OCI-LY3 (cell line): ENCODE measurements around the gene SLC36A1.

Experiments
- H2AFZ ChIP-seq: fragments of 200-600, 300-600 bp; shearing (Covaris generic); 2 replicates; pipeline ENCODE4 v1.6.0; 2014; ENCODE audit warnings: antibody characterized with exemption, low read depth, low read length
- H3K27ac ChIP-seq: fragments of 200-600, 300-600 bp; sonication (generic); 2 replicates; pipeline ENCODE4 v1.5.1; 2014; ENCODE audit warnings: mild to moderate bottlenecking, low read length, moderate library complexity, mixed read lengths
- H3K27me3 ChIP-seq: fragments of 200-600, 300-600 bp; sonication (generic); 2 replicates; pipeline ENCODE4 v1.6.1; 2014; ENCODE audit warnings: low read depth, low read length, mixed read lengths
- H3K36me3 ChIP-seq: fragments of 200-600, 300-600 bp; sonication (generic); replicated peaks from 2 replicates; pipeline ENCODE3; 2014; ENCODE audit warnings: low read depth, low read length, mixed read lengths
- H3K4me1 ChIP-seq: fragments of 300-600, 200-600 bp; sonication (generic); 2 replicates; pipeline ENCODE4 v1.6.1; 2014; ENCODE audit warnings: low read length, mixed read lengths
- H3K4me2 ChIP-seq: fragments of 200-600, 300-600 bp; sonication (generic); 2 replicates; pipeline ENCODE4 v1.6.1; 2014; ENCODE audit warnings: low read length, mixed read lengths
- H3K4me3 ChIP-seq: fragments of 300-600, 200-600 bp; sonication (generic); 2 replicates; pipeline ENCODE4 v1.5.1; 2014; ENCODE audit warnings: antibody characterized with exemption, mild to moderate bottlenecking, low read length, moderate library complexity
- H3K79me2 ChIP-seq: fragments of 300-600, 200-600 bp; shearing (Covaris generic); 2 replicates; pipeline ENCODE4 v1.6.1; 2014; ENCODE audit warnings: mild to moderate bottlenecking, low read length, mixed read lengths
- H3K9ac ChIP-seq: fragments of 300-600, 200-600 bp; shearing (Covaris generic); 2 replicates; pipeline ENCODE4 v1.6.0; 2014; ENCODE audit warnings: mild to moderate bottlenecking, low read length, moderate library complexity
- H3K9me3 ChIP-seq: fragments of 200-600, 300-600 bp; shearing (Covaris generic); 2 replicates; pipeline ENCODE4 v1.6.1; 2014; ENCODE audit warnings: low read length, mixed read lengths; ENCODE audit not compliant: insufficient read depth
- H4K20me1 ChIP-seq: fragments of 200-600, 300-600 bp; sonication (generic); 2 replicates; pipeline ENCODE4 v1.6.1; 2016; ENCODE audit warnings: low read length, mixed read lengths; ENCODE audit not compliant: insufficient read depth
- CTCF ChIP-seq: fragments of 200-600, 300-600 bp; sonication (generic); IDR thresholded peaks from 2 replicates; pipeline ENCODE4 v1.5.1; 2014; ENCODE audit warnings: antibody characterized with exemption, low read length, low read depth
- EZH2phosphoT487 ChIP-seq: fragments of 200-600 bp; shearing (Covaris generic); IDR thresholded peaks from 2 replicates; pipeline ENCODE4 v1.6.1; 2018; ENCODE audit warnings: antibody characterized with exemption, mixed run types, low read depth

The SLC36A1 gene

GRCh38 chr5:151523335-151523734 lies 75.9 kb downstream of the SLC36A1 start:
- Histone ChIP-seq H3K27me3 (no peaks in the 10 kb centered on the region), H2AFZ (no peak overlapping the region), H3K4me1 (no peaks in the 10 kb centered on the region), H4K20me1 (no peaks in the 10 kb centered on the region), H3K4me3 (no peak overlapping the region), H3K36me3 (no peaks in the 10 kb centered on the region), H3K9ac (no peak overlapping the region), H3K27ac (no peak overlapping the region), H3K79me2 (no peaks in the 10 kb centered on the region), H3K4me2 (no peak overlapping the region), H3K9me3 (no peaks in the 10 kb centered on the region)
- TF ChIP-seq EZH2phosphoT487 (no peak), CTCF (peak; percentile 56)

GRCh38 chr5:151528153-151528552 lies 80.8 kb downstream of the SLC36A1 start:
- Histone ChIP-seq H3K4me3 (no peak overlapping the region), H3K4me1 (no peaks in the 10 kb centered on the region), H3K79me2 (no peaks in the 10 kb centered on the region), H2AFZ (no peak overlapping the region), H3K27ac (no peak overlapping the region), H3K36me3 (no peaks in the 10 kb centered on the region), H3K9me3 (no peaks in the 10 kb centered on the region), H4K20me1 (no peaks in the 10 kb centered on the region), H3K27me3 (no peaks in the 10 kb centered on the region), H3K9ac (no peak overlapping the region), H3K4me2 (no peak overlapping the region)
- TF ChIP-seq EZH2phosphoT487, result no peak
- TF ChIP-seq CTCF, result no peak

GRCh38 chr5:151528996-151529395 lies 81.6 kb downstream of the SLC36A1 start:
- H3K27ac ChIP-seq, result no peak overlapping the region

GRCh38 chr5:151531581-151531980 lies 84.2 kb downstream of the SLC36A1 start:
- no peak overlapping the region for H2AFZ ChIP-seq
- H3K4me3 ChIP-seq, result no peak overlapping the region
- H3K9ac ChIP-seq, result no peak overlapping the region
- no peaks in the 10 kb centered on the region for H3K9me3 ChIP-seq
- no peak overlapping the region for H3K27ac ChIP-seq
- H3K4me1 ChIP-seq, result no peaks in the 10 kb centered on the region
- H3K36me3 ChIP-seq, result no peaks in the 10 kb centered on the region
- no peaks in the 10 kb centered on the region for H3K27me3 ChIP-seq
- no peak overlapping the region for H3K4me2 ChIP-seq
- H4K20me1 ChIP-seq, result no peaks in the 10 kb centered on the region
- no peaks in the 10 kb centered on the region for H3K79me2 ChIP-seq
- TF ChIP-seq CTCF (no peak), EZH2phosphoT487 (no peak)

More at GRCh38 chr5:151528996-151529395, 81.6 kb downstream of the SLC36A1 start:
- no peaks in the 10 kb centered on the region for H4K20me1 ChIP-seq
- no peaks in the 10 kb centered on the region for H3K9me3 ChIP-seq
- H3K4me2 ChIP-seq, result no peak overlapping the region
- no peak overlapping the region for H2AFZ ChIP-seq
- H3K9ac ChIP-seq, result no peak overlapping the region
- TF ChIP-seq EZH2phosphoT487 (no peak), CTCF (no peak)
- H3K36me3 ChIP-seq, result no peaks in the 10 kb centered on the region
- no peaks in the 10 kb centered on the region for H3K79me2 ChIP-seq
- H3K27me3 ChIP-seq, result no peaks in the 10 kb centered on the region
- no peaks in the 10 kb centered on the region for H3K4me1 ChIP-seq
- no peak overlapping the region for H3K4me3 ChIP-seq
